AG04449 (cell line): ENCODE results near the gene RCOR3.
"Not testable (repeated sequence)": the region's sequence is repeated elsewhere in the genome, so short reads cannot be mapped to it uniquely, and the experiment has no call there.

ENCODE experiments used
- CTCF ChIA-PET: fragments of 350-600 bp; formaldehyde crosslinking; extraction: SDS; loops from one replicate; lab custom pipeline; 2021; ENCODE audit warnings: antibody characterized with exemption; lab: Yijun Ruan, JAX
- POLR2A ChIA-PET: fragments of 400-600, 350-600 bp; formaldehyde crosslinking; extraction: SDS; loops from one replicate; lab custom pipeline; 2020; ENCODE audit warnings: antibody characterized with exemption, inconsistent platforms; lab: Yijun Ruan, JAX
- DNase-seq: peaks from one replicate; pipeline ENCODE4 v3.0.0-alpha.2; 2010; ENCODE audit warnings: low read depth, low spot score
- H3K4me3 ChIP-seq: 2 replicates; pipeline ENCODE4 v1.5.1; 2011; ENCODE audit warnings: low read depth, mild to moderate bottlenecking, control low read depth, low read length
- CTCF ChIP-seq: IDR thresholded peaks from one replicate; pipeline ENCODE4 v1.5.1; 2011; ENCODE audit warnings: mild to moderate bottlenecking, moderate library complexity, low read length, control low read depth, inconsistent platforms; ENCODE audit not compliant: insufficient read depth; ENCODE audit errors: missing control alignments

RCOR3 gene

GRCh38 chr1:211349741-211350140 lies 90.6 kb downstream of the RCOR3 start:
- TF ChIP-seq CTCF, result no peak
- H3K4me3 ChIP-seq, result no peak overlapping the region
- CTCF ChIA-PET, result no interaction called here
- no peak for DNase-seq
- POLR2A ChIA-PET, result no interaction called here

- DNase-seq, POLR2A ChIA-PET, H3K4me3 ChIP-seq: not testable (repeated sequence)
- CTCF ChIA-PET, result interaction anchor here (1.1 to 2.1 kb wide), 4 partner anchors 11 to 163 kb away, joined by 5 to 8 read pairs (median 6); no protein-coding TSS in a partner anchor
Observed at GRCh38 chr1:211352055-211352454, 92.9 kb downstream of the RCOR3 start.

DNA sequence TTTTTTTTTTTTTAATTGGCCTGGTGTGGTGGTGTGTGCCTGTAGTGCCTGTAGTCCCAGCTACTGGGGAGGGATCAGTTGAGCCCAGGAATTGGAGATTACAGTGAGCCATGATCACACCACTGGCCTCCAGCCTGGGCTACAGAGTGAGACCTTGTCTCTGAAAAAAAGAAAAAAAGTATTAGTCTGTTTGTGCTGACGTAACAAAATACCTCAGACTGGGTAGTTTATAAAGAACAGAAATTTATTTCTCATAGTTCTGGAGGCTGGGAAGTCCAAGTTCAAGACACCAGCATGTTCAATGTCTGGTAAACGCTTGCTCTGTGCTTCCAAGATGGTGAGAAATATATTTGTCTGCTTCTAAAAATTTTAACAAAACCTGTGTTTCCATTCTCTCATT lies 93.3 kb downstream of the RCOR3 start:
- no peak overlapping the region for H3K4me3 ChIP-seq
- POLR2A ChIA-PET, result no interaction called here
- CTCF ChIA-PET, result interaction anchor here (1.1 to 1.7 kb wide), 2 partner anchors 16 to 162 kb away, joined by 5 to 6 read pairs; no protein-coding TSS in a partner anchor
- no peak for TF ChIP-seq CTCF
- DNase-seq, result no peak

GRCh38 chr1:211352985-211353515 lies 93.9 kb downstream of the RCOR3 start:
- ChIA-PET POLR2A (no interaction called here), CTCF (interaction anchor here (1.3 kb wide), 1 partner anchor 30 kb away, joined by 7 read pairs; no protein-coding TSS in a partner anchor)
- DNase-seq, result no peak
- TF ChIP-seq CTCF, result peak; percentile 56
- H3K4me3 ChIP-seq, result no peak overlapping the region

DNA sequence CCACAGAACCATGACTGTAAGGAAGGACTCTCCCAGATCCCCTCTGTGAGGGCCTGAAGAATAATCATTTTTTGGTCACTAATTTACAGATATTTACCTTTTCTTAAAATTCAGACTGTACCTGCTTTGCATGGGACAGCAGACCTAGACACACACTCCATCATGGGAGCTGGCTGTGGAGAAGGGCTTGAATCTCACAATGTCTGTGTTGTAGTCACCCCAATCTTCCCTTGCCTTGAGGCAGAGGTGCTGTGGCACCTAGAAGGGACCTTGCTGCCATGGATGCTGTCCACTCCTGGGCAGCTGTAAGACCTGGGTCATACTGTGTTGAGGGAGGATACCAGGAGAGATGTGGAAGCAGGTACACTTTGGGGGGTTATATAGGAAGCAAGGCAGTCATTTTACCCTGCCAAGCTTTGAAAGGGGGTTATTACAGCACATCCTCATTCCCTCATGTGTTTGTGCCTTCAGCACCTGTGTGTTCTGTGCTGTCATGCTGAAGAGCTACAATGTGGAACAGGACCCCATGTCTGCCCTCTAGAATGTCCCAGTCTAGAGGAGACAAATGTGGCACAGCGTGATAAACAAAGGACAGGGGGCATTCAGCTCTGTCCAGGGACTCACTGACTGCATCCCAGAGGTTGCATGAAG lies 94.5 kb downstream of the RCOR3 start:
- POLR2A ChIA-PET, result no interaction called here
- TF ChIP-seq CTCF, result no peak
- CTCF ChIA-PET, result interaction anchor here (1.3 kb wide), 1 partner anchor 30 kb away, joined by 7 read pairs; no protein-coding TSS in a partner anchor

DNA sequence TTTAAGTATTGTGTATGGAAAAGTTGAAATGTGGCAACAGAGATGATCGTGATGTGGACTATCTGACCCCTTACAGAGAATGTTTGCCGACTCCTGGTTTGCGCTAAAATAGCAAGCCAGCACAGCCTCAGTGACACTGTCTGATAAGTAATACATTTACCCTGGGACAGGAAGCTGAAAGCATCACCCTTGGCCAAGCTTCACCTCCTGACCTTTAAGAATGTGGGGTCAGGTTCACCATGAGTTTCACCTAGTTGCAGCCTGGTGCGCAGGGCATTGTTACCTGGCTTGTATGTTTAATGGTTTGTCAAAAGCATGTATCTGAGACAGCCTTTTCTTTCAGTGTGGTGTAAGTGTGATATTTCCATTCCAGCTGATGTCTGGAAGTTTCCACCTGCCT lies 96.7 kb downstream of the RCOR3 start:
- DNase-seq, result no peak
- no peak overlapping the region for H3K4me3 ChIP-seq
- TF ChIP-seq CTCF, result no peak
- ChIA-PET CTCF (interaction anchor here (1.5 to 3.4 kb wide), 3 partner anchors 8 to 33 kb away, joined by 4 to 11 read pairs (median 6); no protein-coding TSS in a partner anchor), POLR2A (no interaction called here)

More for the DNA sequence above, 94.5 kb downstream of the RCOR3 start:
- H3K4me3 ChIP-seq, result no peak overlapping the region
- no peak for DNase-seq
